Thoracic aorta (tissue), 2 donors: ENCODE results near the gene TOP2B. TPM values are rescaled to one million over a fixed set of nuclear protein-coding genes. Genes with fewer than 3 reads are reported as not detected.

Source experiments
- ATAC-seq: fragments of 150-250 bp; one replicate; pipeline ENCODE4 v1.8.0; 2017; ENCODE audit warnings: low read depth; ENCODE audit not compliant: insufficient number of reproducible peaks, low FRiP score
- DNase-seq: peaks from one replicate; pipeline ENCODE4 v3.0.0-alpha.2; 2020; ENCODE audit warnings: low spot score
- H3K27ac ChIP-seq, 2 donors: fragments of 200-600 bp; sonication (generic); 1 replicate in 1 of 2; 2 replicates in 1 of 2; pipeline ENCODE4 v1.5.1; 2016; ENCODE audit warnings: mild to moderate bottlenecking in 2 of 2, moderate library complexity in 2 of 2
- H3K27me3 ChIP-seq: fragments of 200-600 bp; sonication (generic); replicated peaks from 2 replicates; pipeline ENCODE4 v1.6.0; 2016; ENCODE audit warnings: mild to moderate bottlenecking; ENCODE audit not compliant: insufficient read depth
- H3K36me3 ChIP-seq: fragments of 200-600 bp; sonication (generic); one replicate; pipeline ENCODE4 v1.5.1; 2016
- H3K4me1 ChIP-seq, 2 donors: fragments of 200-600 bp; sonication (generic); 1 replicate in 1 of 2; 2 replicates in 1 of 2; pipeline versions ENCODE4 v1.5.1 to v1.6.0; 2016; ENCODE audit warnings: low read depth in 2 of 2, mild to moderate bottlenecking in 1 of 2; ENCODE audit not compliant: control insufficient read depth in 1 of 2
- H3K4me3 ChIP-seq: fragments of 200-600 bp; sonication (generic); 2 replicates; pipeline ENCODE4 v1.5.1; 2016; ENCODE audit warnings: mild to moderate bottlenecking
- H3K9me3 ChIP-seq: fragments of 200-600 bp; sonication (generic); 2 replicates; pipeline ENCODE4 v1.5.1; 2016
- total RNA-seq, 2 donors: library from RNA; depleted of rRNA; stranded (reverse); fragments of >200 nt; gene quantifications; one replicate each; pipeline versions ENCODE4 v1.1.0 to v1.2.3, GENCODE V29; 2016
- TF ChIP-seq, protein P1 (sequence below): fragments of 200-600 bp; sonication (generic); IDR thresholded peaks from one replicate; pipeline ENCODE4 v1.5.1; 2019; ENCODE audit warnings: antibody characterized with exemption

Gene TOP2B
- total RNA-seq, 2 donors from 2014 or later: 78.9 to 92.0 TPM

DNA sequence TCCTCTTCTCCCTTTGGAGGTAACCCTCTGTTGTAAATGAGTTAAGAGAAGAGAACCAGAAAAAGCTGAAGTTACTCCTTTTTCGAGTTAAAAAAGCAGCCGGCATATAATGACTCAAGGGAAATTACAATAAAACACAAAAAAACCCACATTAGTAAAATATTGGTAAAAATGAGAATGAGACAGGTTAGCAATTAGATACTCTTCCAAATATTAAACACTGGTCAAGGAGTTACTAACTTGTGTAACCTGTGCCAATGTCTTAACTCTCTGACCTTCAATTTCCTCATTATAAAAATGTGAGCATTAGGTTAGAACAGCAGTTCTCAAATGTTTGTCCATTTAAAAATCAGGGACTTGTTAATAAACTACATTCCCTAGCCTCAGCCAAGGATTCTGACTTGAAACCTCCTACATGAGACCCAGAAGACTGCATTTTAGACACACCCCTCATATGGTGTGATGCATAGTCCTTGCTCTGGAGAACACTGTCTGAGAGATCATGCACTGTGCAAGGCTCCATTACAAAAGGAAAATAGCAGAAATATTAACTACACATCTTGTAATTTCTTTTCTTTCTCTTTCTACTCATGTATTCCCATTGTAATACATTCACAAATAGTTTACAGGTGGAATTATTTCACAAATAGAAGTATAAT, 42.7 kb upstream of the TOP2B start:
- Histone ChIP-seq H3K4me3 (no peak overlapping the region), H3K36me3 (no peaks in the 10 kb centered on the region), H3K27me3 (no peaks in the 10 kb centered on the region), H3K27ac (no peak overlapping the region), H3K9me3 (no peaks in the 10 kb centered on the region), H3K4me1 (no peaks in the 10 kb centered on the region)
- ATAC-seq (no peak), DNase-seq (no peak)
- TF ChIP-seq, protein P1, sequence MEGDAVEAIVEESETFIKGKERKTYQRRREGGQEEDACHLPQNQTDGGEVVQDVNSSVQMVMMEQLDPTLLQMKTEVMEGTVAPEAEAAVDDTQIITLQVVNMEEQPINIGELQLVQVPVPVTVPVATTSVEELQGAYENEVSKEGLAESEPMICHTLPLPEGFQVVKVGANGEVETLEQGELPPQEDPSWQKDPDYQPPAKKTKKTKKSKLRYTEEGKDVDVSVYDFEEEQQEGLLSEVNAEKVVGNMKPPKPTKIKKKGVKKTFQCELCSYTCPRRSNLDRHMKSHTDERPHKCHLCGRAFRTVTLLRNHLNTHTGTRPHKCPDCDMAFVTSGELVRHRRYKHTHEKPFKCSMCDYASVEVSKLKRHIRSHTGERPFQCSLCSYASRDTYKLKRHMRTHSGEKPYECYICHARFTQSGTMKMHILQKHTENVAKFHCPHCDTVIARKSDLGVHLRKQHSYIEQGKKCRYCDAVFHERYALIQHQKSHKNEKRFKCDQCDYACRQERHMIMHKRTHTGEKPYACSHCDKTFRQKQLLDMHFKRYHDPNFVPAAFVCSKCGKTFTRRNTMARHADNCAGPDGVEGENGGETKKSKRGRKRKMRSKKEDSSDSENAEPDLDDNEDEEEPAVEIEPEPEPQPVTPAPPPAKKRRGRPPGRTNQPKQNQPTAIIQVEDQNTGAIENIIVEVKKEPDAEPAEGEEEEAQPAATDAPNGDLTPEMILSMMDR: no peak

DNA sequence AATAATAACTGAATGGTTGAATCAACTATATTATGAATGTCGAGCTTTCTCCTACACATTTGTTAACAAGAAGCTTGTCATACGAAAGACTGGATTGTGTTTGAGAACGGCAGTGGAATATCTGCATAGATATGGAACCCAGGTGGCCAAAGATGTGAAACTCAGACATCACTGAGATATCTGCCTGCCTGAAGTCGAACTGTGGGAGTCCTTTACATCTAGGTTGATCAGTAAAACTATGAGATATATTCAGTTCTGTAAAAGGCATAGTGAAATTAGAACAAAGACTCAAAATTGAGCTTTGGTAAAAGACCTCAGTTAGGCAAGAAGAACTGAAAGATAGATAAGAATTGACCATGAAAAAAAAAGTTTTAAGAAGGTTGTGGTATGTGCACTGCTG, 41.5 kb upstream of the TOP2B start:
- H3K4me1 ChIP-seq: no peaks in the 10 kb centered on the region
- H3K36me3 ChIP-seq: no peaks in the 10 kb centered on the region
- no peak overlapping the region for H3K4me3 ChIP-seq
- H3K27ac ChIP-seq: no peak overlapping the region
- H3K27me3 ChIP-seq: no peaks in the 10 kb centered on the region
- DNase-seq (no peak), ATAC-seq (no peak)
- TF ChIP-seq, protein P1: no peak
- H3K9me3 ChIP-seq: no peaks in the 10 kb centered on the region

DNA sequence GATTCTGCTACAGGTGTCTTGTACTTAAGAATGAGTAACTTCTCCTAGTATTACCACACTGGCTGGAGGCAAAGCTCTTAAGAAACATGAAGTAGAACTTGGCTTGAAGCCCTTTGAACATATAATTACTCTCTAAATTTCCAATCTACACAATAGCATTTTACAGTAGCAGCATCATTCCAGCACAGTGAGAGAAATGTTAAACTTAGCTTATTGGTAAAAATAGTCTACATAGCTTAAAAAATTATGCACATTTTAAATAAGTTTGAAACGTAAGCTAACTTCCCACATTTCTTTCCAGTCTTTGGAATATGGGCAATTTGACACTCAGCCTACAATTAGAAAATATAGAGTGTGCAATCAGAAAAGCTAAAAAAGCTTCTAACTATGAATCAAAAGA, 32.8 kb upstream of the TOP2B start:
- TF ChIP-seq, protein P1: no peak
- Histone ChIP-seq H3K4me1 (no peaks in the 10 kb centered on the region), H3K27ac (no peak overlapping the region), H3K4me3 (no peak overlapping the region), H3K9me3 (no peaks in the 10 kb centered on the region), H3K27me3 (no peaks in the 10 kb centered on the region), H3K36me3 (no peaks in the 10 kb centered on the region)
- DNase-seq (no peak), ATAC-seq (no peak)

DNA sequence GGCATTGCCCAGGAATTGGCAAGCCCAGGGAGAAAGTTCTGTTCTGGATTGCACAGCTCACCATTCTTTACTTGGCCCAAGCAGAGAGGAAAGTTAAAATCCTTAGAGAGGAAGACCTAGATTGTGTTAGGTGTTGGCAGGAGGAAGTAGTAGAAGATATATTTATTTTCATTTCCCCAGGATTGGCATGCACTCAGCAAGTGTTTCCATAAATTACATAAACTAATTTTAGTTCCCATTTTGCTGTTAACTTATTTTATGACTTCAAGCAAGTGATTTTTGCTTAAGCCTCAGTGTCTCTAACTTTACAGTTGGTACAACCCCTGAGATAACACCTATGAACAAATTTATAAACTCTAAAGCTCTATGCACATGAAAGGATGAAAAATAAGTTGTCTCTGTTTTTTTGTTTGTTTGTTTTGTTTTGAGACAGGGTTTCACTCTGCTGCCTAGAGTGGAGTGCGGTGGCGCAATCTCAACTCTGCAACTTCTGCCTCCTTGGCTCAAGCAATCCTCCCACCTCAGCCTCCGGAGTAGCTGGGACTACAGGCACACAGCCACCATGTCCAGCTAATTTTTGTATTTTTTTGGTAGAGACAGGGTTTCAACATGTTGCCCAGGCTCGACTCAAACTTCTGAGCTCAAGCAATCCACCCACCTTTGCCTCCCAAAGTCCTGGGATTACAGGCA, 31.2 kb upstream of the TOP2B start:
- Histone ChIP-seq H3K27ac (no peak overlapping the region), H3K27me3 (no peaks in the 10 kb centered on the region), H3K4me3 (no peak overlapping the region), H3K9me3 (no peaks in the 10 kb centered on the region), H3K4me1 (no peaks in the 10 kb centered on the region), H3K36me3 (no peaks in the 10 kb centered on the region)
- ATAC-seq (no peak), DNase-seq (no peak)
- TF ChIP-seq, protein P1: no peak

DNA sequence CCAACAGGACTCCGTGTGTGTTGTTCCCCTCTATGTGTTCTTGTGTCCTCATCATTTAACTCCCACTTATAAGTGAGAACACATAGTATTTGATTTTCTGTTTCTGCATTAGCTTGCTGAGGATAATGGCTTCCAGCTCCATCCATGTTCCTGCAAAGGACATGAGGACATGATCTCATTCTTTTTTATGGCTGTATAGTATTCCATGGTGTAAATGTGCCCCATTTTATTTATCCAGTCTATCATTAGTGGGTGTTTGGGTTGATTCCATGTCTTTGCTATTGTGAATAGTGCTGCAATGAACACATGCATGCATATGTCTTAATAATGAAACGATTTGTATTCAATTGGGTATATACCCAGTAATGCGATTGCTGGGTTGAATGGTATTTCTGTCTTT, 28.5 kb upstream of the TOP2B start:
- no peak overlapping the region for H3K27ac ChIP-seq
- no peaks in the 10 kb centered on the region for H3K4me1 ChIP-seq
- ATAC-seq (no peak), DNase-seq (no peak)
- no peak overlapping the region for H3K4me3 ChIP-seq
- no peaks in the 10 kb centered on the region for H3K36me3 ChIP-seq
- TF ChIP-seq, protein P1: no peak
- no peaks in the 10 kb centered on the region for H3K9me3 ChIP-seq
- H3K27me3 ChIP-seq: no peaks in the 10 kb centered on the region
